GM04503 (cell line): ENCODE results near the gene PLEKHG7.

Experiments
- DNase-seq: peaks from one replicate; pipeline ENCODE4 v3.0.0-alpha.2; 2012; ENCODE audit warnings: low read depth

The PLEKHG7 gene

DNA sequence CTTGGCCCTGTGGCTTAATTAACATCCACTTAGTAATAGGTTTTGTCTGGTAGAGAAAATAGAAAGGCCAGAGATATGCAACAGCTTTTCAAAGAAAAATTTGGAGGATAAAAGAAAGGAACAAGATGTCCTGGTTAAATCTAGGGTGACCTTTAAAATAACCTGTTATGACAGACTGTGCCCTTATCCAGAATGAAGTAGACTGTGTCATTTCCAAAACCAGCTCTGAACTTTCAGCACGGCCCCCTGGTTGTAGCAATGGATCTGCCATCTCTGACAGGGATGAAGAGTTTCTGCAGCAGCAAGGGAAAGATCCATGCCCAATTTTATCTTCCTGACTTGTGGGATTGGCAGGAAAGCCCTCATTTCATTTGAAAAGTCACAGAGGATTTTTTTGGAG is 5.1 kb downstream of the PLEKHG7 start:
- DNase-seq, result no peak

DNA sequence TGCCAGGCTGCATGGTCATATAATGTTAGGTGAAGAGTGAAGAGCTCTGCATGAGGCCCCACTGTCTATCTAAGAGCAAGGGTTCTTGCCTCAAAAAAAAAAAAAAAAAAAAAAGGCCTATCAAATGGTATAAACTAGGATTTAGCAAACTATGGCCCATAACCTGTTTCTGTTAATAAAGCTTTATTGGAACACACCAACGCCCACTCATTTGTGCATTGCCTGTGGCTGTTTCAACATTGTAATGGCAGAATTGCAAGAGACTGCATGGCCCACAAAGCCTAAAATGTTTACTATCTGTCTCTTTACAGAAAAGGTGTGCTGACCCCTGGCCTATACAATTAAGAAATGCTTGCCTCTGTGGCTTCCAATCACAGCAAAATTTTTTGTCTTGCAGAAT is 12.8 kb downstream of the PLEKHG7 start:
- no peak for DNase-seq

DNA sequence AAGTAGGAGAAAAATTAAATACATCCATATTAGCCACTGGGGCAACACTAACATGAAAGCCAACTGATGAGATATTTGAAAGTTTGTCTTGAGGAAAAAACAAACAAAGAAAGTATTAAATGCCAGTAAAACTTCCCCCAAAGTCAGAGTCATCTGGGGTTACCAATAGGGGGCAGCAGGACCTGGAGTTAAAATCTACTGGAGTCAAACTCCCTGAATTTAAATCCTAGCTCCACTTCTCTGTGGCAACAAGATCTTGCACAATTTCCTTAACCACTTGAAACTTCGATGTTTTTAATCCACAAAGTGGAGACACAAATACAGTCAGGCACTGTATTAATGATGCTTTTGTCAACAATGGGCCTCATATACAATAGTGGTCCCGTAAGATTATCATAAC is 14.4 kb downstream of the PLEKHG7 start:
- no peak for DNase-seq

DNA sequence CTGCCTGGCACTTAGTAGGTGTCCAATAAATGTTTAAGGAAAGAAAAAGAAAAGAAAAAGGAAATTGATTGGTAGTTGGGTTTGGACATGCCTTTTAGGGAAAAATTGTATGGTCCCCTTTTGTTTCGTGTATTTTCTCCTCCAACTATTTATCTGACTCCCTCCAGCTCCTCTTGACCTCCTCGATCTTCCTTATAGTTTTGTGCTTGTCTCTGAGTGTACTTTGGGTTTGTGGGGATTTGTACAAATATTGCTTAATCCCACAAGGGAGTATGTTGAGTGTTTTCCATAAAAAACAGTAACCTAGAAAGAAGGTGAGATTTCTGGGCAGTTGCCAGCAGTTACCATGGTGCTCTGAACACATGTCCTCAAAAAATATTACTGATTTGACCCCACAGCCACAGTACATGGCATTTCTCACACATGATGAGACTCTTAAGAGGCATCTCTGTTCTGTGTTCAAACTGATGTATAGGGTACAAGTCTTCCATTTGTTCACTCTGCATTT is 15.7 kb downstream of the PLEKHG7 start:
- no peak for DNase-seq

DNA sequence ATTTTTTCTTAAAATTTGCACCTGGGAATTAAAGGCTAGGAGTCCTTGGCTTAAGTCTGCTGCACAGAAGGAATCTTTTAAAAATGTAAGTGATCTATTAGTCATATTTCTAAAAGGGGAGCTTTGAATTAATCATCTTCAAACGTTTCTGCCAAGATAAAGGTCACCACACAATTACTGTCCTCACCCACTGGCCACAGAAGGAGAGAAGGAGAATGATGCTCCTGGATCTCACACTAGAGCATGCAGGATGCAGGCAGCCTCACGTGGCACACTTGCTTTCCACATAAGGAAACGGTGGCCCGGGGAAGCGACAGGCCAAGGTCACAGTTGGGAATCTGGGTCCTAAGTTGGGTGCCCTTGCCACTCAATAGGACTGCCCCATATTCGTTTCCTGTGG is 16.9 kb downstream of the PLEKHG7 start:
- DNase-seq, result no peak

DNA sequence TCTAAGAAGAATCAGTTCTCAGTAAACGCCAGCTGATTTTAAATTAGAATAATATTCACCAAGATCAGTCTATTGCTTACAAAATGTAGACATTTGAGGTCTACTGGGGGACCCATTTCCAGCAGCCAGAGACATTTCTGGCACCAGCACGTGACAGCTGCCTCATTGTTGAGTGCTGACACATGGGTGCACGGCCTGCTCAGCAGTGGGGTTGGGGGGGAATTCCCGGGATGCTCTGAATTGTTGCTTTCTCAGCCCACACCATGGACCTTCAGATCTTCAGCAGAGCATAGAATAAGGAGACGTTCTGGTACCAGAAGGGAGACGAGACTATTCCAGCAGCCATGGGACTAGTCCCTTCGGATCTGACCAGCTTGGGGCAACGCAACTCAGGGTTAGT is 18.3 kb downstream of the PLEKHG7 start:
- DNase-seq, result no peak

DNA sequence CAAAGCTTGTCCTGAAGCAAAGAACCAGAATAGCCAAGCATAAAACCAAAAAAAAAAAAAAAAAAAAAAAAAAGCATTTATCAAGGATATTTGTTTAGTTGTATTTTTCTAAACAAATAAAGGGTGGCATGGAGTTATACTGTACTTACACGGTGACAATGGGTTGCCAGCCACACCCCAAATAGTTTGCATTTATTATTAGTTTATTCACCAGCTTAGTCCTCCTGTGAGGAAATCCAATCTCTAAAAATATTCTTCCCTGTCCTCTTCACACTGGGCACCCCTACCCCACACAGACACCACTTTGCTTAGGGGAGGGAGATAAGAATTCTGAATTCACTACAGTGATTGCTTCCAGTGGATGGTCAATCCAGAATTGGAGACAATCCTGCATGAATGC is 18.9 kb downstream of the PLEKHG7 start:
- DNase-seq, result no peak

DNA sequence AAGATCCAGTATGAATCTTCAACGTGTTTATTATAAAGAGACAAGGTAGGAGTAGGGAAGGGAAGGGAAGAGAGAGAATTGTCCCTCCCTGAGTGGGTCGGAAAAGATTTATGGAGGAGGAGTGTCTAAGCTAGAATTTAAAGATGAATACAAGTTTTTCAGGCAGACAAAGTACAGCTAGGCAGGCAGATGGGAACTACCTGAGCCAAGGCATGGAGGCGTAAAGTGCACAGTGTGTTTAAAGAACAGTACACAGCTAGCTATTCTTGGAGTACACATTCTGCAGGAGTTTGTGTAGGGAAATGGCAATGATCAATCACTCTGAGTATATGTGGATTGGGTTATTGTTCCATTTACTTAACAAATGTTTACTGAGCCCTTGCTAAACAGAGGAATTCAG is 20.1 kb downstream of the PLEKHG7 start:
- DNase-seq, result no peak

DNA sequence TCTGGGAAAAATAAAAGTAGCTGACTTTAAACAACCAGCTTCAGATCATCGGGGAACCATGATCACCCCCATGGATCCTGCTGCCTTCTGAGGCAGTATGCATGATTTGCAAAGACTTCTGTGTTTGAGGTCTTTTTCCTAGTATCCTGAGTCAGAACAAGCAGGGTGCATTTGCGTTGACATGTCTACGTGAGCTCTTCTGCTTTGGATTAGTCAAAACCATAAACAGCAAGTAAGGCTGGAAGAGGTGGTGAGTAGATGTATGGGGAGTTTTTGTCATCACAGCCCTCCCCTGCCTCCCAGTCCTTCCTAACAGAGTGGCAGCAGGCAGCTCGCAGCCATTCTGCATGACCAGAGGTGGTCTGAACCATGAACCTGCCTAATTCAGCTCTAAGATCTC is 24.1 kb downstream of the PLEKHG7 start:
- DNase-seq, result no peak

DNA sequence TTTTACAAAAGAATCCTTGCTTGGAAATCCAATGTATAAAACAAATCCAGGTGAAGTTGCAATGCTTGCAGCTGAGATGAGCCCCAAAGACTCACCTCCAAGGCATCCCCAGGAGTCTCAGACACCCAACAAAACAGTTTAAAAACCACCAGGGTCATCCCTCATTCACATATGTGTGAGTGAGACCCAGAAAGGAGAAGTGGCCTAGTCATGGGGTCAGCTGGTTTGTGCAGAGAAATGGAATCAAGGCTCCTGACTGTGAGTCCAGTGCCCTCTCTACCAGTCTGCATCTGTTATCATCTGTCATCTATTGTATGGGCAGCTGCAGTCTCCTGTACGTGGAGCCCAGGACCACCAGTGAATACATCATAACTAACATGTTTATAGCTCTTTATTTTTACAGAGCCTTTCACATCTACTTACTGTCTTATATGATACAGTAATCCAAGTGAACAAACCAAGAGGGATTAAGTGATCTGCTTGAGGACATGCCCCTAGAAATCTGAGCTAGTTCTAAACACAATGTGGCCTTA is 27.1 kb downstream of the PLEKHG7 start:
- no peak for DNase-seq

DNA sequence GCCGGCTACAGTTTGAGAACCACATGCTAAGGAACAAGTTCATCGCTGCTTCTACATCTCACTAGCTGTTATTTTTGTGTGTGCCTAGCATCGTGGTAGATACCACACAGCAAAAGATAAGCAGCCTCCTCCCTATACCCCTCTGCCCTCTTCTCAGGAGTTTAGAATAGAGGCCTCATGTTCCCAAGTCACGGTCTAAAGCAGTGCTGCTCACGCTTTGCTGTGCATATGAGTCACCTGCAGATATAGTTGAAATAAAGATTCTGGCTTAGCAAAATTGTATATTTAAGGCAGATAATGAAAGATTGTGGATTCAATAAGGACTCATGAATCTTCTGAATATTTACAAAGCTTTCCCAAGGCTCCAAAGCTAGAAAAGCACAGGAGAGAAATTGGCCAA is 28.0 kb downstream of the PLEKHG7 start:
- DNase-seq, result no peak

DNA sequence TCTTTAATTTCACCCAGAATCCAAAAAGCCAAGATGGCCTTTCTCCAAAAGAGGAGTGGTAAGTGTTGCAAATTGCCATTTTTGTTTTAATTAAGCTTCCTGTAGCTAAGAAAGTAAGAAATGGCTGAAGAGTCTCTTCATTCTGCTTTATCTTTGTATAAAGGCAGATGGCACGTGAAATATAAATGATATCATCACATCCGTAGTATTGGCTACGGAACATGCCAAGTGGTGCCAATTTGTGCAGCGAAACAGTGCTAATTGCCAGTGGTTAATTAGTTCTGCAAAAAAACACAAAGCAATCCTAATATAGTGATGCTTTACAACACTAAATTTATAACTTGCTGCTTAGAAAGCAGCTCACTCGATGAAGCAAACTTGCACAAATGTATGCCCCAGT is 29.4 kb downstream of the PLEKHG7 start:
- DNase-seq, result no peak

DNA sequence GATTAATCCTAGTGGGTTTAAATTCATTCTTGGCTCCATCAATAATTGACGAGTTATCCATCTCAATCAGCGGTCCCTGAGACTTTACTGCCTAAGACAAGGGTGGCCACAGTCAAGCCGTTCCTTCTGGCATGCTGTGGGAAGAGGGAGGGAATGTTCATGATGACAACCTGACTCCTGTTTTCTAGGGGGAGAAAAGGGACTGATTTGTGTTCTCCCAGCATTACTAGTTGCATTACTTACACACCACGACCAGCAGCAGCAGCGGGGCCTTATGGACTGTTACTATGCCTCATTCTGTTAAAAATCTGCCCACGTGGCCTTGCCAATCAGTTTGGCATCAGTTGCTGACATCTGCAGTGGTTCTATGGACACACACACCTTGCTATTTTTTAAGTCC is 29.9 kb downstream of the PLEKHG7 start:
- no peak for DNase-seq

DNA sequence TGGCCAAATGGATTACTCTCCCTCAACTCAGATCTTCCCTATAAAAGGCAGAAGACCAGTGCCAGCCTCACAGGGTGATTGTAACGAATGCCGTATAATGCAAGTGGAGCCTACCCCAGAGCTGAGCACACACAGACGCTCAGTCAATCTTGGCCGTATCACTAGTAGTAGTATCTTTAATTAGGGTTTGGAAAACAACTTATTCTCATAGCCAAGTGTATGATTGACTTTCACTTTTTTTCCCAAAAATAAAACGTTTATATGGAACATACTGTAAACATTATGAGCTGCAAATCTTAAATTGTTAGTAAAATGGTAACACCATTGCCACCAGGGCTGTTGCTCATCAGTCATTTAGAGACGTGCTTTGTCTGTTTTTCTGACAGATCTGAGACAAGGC is 30.4 kb downstream of the PLEKHG7 start:
- DNase-seq, result no peak

DNA sequence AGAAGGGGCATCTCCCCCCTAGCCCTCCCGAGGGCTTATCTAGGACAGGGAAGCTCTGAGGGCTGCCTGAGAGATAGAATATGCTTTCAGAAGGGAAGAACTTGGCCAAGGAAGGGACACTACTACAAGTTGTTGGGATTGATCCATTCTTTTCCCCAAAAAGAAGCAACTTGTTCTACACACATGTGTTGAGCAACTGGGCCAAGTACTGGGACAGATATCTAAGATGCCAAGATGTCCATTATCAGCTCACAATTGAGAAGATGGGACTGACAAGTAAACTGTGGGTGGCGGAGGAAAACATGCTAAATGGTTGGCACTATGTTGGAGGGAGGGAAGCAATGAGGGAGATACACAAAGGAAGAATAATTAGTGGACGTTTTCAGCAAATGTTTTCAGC is 30.9 kb downstream of the PLEKHG7 start:
- no peak for DNase-seq

DNA sequence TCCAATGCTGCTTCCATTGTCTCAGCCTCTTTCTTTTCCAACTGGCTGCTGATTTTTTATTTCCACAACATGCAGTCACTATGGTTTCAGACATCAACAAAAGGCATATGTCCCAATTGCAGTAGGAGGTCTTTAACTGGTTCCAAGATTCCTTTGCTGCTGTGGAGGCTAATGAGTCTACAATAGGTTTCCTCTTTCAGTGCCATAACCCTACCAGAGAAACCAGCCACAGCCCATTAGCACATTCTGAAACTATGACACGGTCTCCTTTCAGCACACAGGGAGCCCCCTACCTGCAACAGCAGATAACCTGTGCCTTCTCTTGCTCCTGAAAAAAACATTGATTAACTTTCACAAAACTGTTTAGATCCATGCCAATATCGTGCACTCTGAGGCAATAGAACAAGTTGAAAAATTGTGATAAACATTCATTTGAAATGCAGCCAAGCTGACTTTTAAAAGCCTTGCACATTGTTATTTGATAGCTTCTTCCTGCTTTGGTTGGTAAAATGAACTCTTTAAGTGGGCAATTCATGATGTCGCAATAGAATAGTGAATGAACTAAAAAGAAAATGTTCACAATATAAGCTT is 32.4 kb downstream of the PLEKHG7 start:
- peak; percentile 93 for DNase-seq

DNA sequence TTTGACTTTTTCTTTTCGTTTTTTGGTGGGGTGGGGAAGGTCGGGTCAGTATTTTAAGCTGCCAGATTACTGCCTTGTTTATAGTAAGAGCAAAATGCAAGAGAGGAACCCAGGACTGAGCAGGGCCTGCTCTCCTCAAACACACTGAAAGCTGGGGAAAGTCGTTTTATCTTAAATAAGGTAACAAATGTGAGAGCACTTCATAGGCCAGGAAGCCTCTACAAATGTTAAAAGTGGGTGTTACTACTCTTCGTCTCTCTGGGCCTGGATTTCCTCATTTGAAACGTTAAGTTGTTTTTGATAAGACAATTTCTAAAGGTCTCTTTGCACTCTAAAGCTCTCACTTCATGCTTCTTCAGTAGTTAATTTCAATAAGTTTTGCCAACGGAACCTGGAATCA is 33.8 kb downstream of the PLEKHG7 start:
- no peak for DNase-seq

DNA sequence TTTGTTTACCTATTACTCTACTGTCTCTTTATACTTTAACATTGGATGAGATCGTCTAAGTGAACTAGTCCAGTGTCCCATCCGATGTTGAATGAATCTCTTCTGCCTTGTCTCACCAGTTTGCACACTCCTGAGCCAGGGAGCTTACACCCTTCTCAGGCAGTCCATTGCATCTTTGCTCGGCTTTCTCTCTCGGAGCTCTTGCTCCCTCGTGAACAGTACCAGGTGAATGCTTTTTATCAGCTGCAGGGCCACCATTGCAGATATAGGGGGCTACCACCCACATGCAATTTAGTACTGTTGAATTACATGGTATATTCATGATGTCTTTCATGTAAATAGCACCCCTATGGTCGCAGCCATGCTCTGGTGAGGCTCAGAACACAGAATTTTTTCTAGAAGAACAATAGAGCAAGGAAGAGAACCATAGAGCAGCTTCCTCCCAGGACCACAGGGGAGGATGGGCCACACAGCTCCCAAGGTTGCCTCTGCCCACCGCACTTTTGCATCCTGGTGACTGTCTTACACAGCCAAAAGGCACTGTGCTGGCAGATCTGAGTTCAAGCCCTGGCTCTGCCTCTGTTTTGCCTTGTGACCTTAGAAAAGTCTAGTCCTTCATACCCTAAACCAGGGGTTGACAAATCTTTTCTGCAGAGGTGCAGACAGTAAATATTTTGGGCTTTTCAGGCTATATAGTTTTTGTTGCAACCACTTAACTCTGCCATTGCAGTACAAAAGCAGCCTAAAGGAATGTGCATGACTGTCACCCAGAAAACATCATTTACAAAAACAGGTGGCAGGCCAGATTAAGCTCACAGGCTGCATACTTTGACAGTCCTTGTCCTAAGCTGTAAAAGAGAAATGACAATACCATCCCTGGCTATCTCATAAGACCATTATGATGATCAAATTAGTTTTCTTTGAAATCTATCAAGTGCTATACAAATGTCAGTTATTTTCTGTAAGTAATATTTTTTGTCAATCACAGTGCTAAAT is 35.4 kb downstream of the PLEKHG7 start:
- no peak for DNase-seq

DNA sequence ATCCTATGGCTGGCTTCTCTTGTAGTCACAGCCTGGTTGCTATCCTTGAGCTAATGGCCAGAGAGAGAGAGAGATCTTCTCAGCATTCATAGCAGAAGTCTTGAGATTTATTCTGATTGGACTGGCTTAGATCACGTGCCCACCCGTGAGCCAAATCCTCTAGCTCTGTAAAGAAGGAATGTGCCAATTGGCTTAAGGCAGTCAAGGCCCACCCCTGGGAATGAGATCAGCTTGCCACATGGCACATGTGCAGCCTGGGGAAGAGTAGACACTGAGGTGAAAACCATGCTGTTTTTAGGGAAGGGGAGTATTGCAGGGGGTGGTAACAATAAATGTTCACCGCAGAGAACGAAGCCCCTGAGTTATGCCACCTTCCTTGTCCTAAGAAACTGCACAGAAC is 36.3 kb downstream of the PLEKHG7 start:
- DNase-seq, result no peak

DNA sequence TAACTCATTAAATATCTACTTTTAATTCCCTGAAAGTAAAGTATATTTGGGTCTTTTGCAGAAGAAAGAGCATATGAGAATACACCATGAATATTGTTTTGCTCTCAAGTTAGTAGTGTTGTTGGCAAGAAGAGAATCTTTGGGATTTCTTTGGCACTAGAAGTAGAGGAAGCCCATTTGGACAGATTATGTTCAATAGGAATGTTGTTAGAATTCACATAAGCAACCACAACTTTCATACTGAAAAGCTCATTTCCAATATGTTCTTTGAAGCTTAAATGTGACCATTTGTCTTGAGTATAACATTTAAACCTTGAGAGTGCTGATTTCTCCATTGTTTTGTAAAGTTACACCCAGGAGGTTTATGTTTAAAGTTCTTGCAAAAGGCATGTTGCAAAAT is 37.6 kb downstream of the PLEKHG7 start:
- DNase-seq, result no peak

DNA sequence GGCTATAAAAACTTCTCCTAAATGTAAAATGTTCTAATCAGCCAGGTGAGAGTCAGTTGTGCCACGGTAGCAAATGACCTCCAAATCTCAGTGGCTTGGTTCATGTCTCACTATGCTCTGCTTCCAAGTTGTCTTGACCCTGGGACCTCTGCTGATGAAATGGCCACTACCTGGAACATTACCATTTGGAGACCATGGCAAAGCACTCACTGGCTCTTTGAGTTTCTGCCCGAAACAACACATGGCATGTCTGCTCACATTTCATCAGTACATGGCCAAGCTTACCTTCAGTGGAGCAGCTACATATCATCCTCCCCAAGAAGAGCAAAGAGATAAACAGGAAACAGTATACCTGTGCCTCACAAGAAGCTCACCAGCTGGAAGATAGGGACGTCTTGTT is 40.2 kb downstream of the PLEKHG7 start:
- DNase-seq, result no peak

DNA sequence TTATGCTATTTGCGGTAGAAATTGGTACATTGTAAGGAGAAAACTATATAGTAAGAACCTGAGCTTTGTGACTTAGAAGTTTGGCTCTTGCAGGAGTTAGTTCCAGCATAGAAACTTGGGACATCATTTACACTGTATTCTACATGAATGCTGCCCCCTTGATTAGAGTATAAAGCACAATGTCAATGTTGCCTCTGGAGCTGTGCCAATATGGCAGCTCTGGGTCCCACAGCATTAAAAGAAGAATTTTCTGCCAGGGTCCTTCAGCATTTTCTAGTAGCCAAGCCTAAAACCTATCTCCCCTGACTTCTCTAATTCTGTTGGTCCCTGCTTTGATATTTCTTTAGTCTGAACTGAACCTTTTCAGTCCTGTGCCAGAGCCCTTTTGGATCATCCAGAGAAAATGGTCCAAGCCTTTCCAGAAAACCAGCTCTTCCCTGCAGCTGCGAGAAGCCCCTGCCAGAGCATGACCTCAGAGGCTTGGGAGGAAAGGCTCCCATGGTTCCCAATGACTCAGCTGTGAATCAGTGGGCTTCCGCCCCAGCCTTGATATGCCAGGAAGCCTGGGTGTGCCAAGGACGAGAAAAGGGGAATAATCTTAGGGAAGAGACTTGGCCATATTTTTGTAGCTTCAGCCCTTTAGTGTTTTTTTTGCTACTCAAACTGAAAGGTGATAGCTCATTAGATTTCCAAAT is 43.2 kb downstream of the PLEKHG7 start:
- peak; percentile 80 for DNase-seq

DNA sequence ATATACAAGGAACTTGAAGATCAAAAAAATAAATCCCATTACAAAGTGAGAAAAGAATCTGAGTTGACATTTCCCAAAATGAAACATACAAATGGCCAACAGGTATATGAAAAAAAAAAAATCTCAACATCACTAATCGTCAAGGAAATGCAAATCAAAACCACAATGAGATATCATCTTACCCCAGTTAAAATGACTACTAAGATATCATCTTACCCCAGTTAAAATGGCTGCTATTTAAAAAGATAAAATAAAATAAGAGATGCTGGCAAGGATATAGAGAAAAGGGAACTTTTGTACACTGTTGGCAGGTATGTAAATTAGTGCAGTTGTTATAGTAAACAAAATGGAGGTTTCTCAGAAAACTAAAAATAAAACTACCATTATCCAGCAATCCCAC is 44.4 kb downstream of the PLEKHG7 start:
- DNase-seq, result no peak
